SK-N-MC (cell line): ENCODE results near the gene GTPBP1.

Experiments
- EZH2 ChIP-seq: fragments of 200-600 bp; sonication (generic); IDR thresholded peaks from one replicate; pipeline ENCODE4 v1.6.1; 2017; ENCODE audit warnings: antibody characterized with exemption
- FOXP2 ChIP-seq: optimal IDR thresholded peaks from 2 replicates; pipeline ENCODE3; 2011; ENCODE audit warnings: mild to moderate bottlenecking, moderate library complexity; ENCODE audit not compliant: insufficient read depth; ENCODE audit errors: extremely low read length, control extremely low read depth
- POLR2AphosphoS5 ChIP-seq: IDR thresholded peaks from 2 replicates; pipeline ENCODE4 v1.6.1; 2012; ENCODE audit warnings: mild to moderate bottlenecking, low read depth, low read length, borderline replicate concordance

- no peak for TF ChIP-seq POLR2AphosphoS5
- no peak for TF ChIP-seq EZH2
- no peak for TF ChIP-seq FOXP2
These were observed 26.6 kb downstream of the GTPBP1 start for GRCh38 chr22:38732251-38732815.
